COLO668 (cell line): ENCODE results near the gene ADD2.
"Not testable (repeated sequence)": the region's sequence is repeated elsewhere in the genome, so short reads cannot be mapped to it uniquely, and the experiment has no call there.

Source experiments
- DNase-seq: peaks from one replicate; lab custom pipeline; 2025; ENCODE audit not compliant: unreplicated experiment; lab: John Stamatoyannopoulos, UW

Gene ADD2

GRCh38 chr2:70753902-70754301 is 14.1 kb downstream of the ADD2 start:
- no peak for DNase-seq

- no peak for DNase-seq
Observed at GRCh38 chr2:70753031-70753430, 15.0 kb downstream of the ADD2 start.

GRCh38 chr2:70752396-70752795 is 15.6 kb downstream of the ADD2 start:
- no peak for DNase-seq

- DNase-seq, result no peak
Observed at GRCh38 chr2:70751881-70752280, 16.1 kb downstream of the ADD2 start.

- no peak for DNase-seq
Observed at GRCh38 chr2:70750320-70750719, 17.7 kb downstream of the ADD2 start.

GRCh38 chr2:70748002-70748784 is 19.8 kb downstream of the ADD2 start:
- DNase-seq, result no peak

- no peak for DNase-seq
Observed at GRCh38 chr2:70747284-70747683, 20.7 kb downstream of the ADD2 start.

GRCh38 chr2:70746094-70746974 is 21.7 kb downstream of the ADD2 start:
- no peak for DNase-seq

- no peak for DNase-seq
Observed at GRCh38 chr2:70745276-70745825, 22.6 kb downstream of the ADD2 start.

- no peak for DNase-seq
Observed at GRCh38 chr2:70744397-70744796, 23.6 kb downstream of the ADD2 start.

- DNase-seq, result no peak
Observed at GRCh38 chr2:70743677-70744076, 24.3 kb downstream of the ADD2 start.

- no peak for DNase-seq
Observed at GRCh38 chr2:70743068-70743467, 24.9 kb downstream of the ADD2 start.

GRCh38 chr2:70739492-70739891 is 28.5 kb downstream of the ADD2 start:
- DNase-seq, result not testable (repeated sequence)

GRCh38 chr2:70738159-70738558 is 29.8 kb downstream of the ADD2 start:
- no peak for DNase-seq

- no peak for DNase-seq
Observed at GRCh38 chr2:70735071-70735470, 32.9 kb downstream of the ADD2 start.

- DNase-seq, result no peak
Observed at GRCh38 chr2:70733646-70734180, 34.3 kb downstream of the ADD2 start.

- no peak for DNase-seq
Observed at GRCh38 chr2:70732766-70733645, 35.0 kb downstream of the ADD2 start.

- DNase-seq, result no peak
Observed at GRCh38 chr2:70730730-70731129, 37.3 kb downstream of the ADD2 start.

- DNase-seq, result no peak
Observed at GRCh38 chr2:70729647-70730046, 38.4 kb downstream of the ADD2 start.

- no peak for DNase-seq
Observed at GRCh38 chr2:70728128-70728527, 39.9 kb downstream of the ADD2 start.
